ENCODE results near the gene LGALS7B.
"Not testable (repeated sequence)": the region's sequence is repeated elsewhere in the genome, so short reads cannot be mapped to it uniquely, and the experiment has no call there.

The LGALS7B gene

GRCh38 chr19:38788478-38789243, at the start of gene LGALS7B:
Gene LGALS7B, plus strand, starts transcription at chr19:38789200. Its CDS starts 27 bp downstream, at chr19:38789227.
- DNase-seq, result no peak

GRCh38 chr19:38739440-38740256, 49.4 kb upstream of the LGALS7B start:
- no peak for DNase-seq

DNA sequence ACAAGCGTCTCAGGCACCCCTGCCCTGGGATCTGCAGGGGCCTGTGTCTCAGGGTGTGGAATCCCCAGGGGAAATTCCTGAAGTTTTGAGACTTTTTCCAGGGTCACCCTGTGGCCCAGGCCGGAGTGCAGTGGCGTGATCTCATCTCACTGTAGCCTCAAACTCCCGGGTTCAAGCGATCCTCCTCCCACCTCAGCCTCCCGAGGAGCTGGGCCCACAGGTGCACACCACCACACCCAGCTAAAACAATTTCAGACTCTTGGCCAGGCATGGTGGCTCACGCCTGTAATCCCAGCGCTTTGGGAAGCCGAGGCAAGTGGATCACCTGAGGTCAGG, 48.8 kb upstream of the LGALS7B start:
- DNase-seq, result no peak

- no peak for DNase-seq
These were observed 48.1 kb upstream of the LGALS7B start for GRCh38 chr19:38740932-38741331.

GRCh38 chr19:38741670-38742069, 47.3 kb upstream of the LGALS7B start:
- no peak for DNase-seq

- no peak for DNase-seq
These were observed 46.7 kb upstream of the LGALS7B start for GRCh38 chr19:38742296-38742695.

DNA sequence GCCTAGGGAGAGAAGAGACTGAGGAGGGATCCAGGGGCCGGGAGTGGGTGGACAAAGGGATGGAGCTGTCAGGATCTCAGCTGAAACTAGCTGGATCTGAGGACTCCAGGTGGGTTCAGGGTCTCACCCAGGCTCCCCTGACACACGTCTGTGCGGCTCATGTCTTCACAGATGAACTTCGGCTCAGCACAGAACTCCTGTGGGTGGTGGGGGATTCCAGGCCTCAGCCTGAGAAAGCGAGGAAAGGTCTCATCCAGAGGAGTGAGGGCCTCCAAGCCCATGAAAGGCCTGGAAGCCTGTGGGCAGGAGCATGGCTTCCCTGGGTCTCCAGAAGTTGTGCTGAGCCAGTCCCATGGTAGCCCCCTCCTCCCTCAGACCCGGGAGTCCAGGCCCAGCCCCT, 46.1 kb upstream of the LGALS7B start:
- DNase-seq, result no peak

DNA sequence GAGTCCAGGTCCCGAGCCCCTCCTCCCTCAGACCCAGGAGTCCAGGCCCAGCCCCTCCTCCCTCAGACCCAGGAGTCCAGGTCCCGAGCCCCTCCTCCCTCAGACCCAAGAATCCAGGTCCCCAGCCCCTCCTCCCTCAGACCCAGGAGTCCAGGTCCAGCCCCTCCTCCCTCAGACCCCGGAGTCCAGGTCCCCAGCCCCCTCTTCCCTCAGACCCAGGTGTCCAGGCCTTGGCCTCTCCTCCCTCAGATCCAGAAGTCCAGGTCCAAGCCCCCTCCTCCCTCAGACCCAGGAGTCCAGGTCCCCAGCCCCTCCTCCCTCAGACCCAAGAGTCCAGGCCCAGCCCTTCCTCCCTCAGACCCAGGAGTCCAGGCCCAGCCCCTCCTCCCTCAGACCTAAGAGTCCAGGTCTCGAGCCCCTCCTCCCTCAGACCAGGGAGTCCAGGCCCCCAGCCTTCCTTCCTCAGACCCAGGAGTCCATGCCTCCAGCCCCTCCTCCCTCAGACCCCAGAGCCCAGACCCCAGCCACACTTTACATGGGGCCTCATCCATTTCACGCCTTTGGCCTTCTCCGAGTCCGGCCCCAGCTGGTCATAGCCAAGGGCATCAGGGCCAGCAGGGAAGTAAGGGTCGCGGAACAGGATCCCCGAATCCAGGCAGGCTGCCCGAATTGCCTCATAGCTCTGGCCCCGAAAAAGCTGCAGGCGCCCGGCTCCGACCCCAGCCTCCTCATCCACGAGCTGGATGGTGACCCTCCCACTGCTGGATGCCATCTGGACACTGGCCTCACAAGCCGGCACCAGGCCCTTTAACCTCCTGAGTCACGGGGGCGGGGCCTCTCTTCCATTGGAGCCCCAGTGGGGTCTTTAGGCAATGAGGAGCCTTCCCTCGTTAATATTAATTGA, 45.4 kb upstream of the LGALS7B start:
- no peak for DNase-seq

- DNase-seq, result no peak
These were observed 44.7 kb upstream of the LGALS7B start, which contains the start of gene CAPN12 for GRCh38 chr19:38744298-38744681. Gene CAPN12, minus strand, starts transcription at chr19:38744474. Its CDS starts 309 bp downstream, at chr19:38744165.

GRCh38 chr19:38744874-38745273, 44.1 kb upstream of the LGALS7B start:
- no peak for DNase-seq

DNA sequence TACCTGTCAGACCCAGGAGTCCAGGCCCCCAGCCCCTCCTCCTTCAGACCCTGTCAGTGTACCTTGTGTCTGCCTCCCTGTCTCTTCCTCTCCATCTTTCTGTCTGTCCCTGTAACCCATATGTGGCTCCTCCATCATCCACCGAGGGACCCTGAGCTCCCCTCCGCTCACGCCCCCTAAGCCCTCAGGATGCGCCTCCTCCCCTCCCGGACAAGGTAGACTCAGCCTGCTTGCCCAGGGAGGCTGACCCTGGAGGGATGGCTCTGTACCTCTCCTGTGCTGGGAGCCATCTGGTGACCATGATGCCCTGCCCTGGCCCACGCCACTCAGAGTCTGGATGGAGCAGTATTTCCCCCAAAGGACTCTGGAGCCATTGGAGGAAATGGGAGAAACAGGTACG, 43.7 kb upstream of the LGALS7B start:
- DNase-seq, result no peak

- not testable (repeated sequence) for DNase-seq
These were observed 35.2 kb upstream of the LGALS7B start for GRCh38 chr19:38753783-38754182.

DNA sequence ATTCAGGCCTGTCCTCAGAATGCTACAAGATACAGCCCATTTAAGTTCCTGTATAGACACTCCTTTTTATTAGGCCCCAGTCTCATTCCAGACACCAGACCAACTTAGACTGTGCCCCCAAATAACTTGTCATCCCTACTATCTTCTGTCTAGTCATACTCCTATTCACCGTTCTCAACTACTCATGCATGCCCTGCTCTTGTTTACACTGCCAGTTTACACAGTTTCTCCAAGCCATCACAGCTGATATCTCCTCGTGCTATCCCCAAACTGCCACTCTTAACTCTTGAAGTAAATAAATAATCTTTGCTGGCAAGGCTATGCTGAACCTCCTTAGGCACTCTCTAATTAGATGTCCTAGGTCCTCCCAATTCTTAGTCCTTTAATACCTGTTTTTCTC, 34.8 kb upstream of the LGALS7B start:
- DNase-seq, result not testable (repeated sequence)

GRCh38 chr19:38759590-38760003, 29.4 kb upstream of the LGALS7B start:
- DNase-seq, result no peak

DNA sequence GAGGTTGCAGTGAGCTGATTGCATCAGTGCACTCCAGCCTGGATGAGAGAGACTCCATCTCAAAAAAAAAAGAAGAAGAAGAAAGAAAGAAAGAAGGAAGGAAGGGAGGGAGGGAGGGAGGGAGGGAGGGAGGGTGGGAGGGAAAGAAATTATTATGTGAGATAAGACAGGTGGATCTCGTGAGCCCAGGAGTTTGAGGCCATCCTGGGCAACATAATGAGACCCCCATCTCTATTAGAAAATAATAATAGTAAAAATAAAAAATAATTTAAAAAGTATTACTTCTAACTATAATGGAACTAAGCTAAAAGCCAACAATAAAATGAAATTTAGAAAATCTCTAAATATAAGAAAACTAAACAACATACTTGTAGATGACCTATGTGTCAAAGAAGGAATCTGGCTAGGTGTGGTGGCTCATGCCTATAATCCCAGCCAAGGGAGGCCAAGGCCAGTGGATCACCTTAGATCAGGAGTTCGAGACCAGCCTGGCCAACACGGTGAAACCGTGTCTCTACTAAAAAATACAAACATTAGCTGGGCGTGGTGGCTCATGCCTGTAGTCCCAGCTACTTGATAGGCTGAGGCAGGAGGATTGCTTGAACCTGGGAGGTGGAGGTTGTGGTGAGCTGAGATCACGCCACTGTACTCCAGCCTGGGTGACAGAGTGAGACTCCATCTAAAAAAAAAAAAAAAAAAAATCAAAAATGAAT, 28.0 kb upstream of the LGALS7B start:
- not testable (repeated sequence) for DNase-seq

GRCh38 chr19:38761884-38762389, 27.1 kb upstream of the LGALS7B start:
- not testable (repeated sequence) for DNase-seq

- no peak for DNase-seq
These were observed 25.2 kb upstream of the LGALS7B start for GRCh38 chr19:38763795-38764220.

GRCh38 chr19:38765214-38765613, 23.8 kb upstream of the LGALS7B start:
- DNase-seq, result no peak

DNA sequence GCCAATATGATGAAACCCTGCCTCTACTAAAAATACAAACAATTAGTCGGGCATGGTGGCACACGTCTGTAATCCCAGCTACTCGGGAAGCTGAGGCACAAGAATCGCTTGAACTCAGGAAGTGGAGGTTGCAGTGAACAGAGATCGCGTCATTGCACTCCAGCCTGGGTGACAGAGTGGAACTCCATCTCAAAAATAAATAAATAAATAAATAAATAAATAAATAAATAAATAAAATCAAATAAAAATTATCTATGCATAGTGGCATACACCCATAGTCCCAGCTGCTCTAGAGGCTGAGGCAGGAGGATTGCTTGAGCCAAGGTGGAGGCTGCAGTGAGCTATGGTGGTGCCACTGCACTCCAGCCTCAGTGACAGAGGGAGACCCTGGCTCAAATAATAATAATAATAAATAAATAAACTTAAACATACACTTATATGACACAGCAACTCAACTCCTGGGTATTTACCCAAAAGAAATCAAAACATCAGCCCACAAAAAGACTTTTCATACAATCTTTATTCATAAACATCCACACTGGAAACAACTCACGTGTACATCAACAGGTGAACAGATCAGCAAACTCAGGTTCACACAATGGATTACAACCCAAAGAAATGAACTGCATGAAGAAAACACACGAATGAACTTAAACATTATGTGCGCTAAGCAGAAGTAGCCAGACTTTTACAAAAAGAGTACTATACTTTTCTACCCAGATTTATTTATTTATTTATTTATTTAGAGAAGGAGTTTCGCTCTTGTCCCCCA, 22.5 kb upstream of the LGALS7B start:
- DNase-seq, result no peak

DNA sequence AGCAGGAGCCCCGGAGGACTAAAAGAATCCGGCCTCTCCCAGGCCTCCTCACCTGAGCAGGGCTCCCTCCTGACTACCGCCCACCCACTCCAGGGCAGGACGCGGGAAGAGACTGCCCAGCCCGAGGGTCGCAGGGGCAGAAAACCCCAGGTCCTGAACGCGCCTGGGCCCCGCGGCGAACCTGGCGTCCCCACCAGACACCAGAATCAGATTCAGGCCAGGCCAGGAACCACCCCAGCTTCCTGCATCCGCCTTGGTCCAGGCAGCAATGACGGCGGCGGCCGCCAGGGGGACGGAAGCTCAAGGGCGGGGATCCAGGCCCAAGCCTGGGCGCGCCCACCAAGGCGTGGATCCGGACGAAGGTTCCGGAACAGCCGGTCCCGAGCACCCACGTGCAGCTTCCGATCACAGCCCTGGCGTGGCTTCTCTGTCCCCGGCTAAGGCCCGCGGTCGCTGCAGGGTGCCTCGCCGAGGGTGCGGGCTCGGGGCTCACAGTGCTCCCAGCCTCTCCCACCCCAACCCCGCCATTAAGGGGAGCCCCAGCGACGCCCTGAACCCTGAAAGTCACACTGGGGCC, 19.3 kb upstream of the LGALS7B start:
- peak; percentile 37 for DNase-seq

All from NCI-H1092 treated with DMSO at 0.1 percent for 48 hours (cell line).